GM12878 (cell line): ENCODE data around the gene ATXN1. TPM values are rescaled to one million over a fixed set of nuclear protein-coding genes. Genes with fewer than 3 reads are reported as not detected.

Source experiments
- ATAC-seq: fragments of 200-7000 bp; cut with Tn5 transposase; 3 replicates; pipeline ENCODE4 v1.9.1; 2020; ENCODE audit warnings: mild to moderate bottlenecking, moderate library complexity
- BruUV-seq: library from RNA; stranded (reverse); fragments of 400-500 nt; replicated peaks from 2 replicates; lab custom pipeline; 2021; lab: Mats Ljungman, UMichigan
- CTCF ChIA-PET: fragments of 300-600 bp; sonication (Branson Sonifier 250); formaldehyde crosslinking; extraction: SDS; loops from one replicate; lab custom pipeline; 2021; ENCODE audit warnings: inconsistent platforms; lab: Yijun Ruan, JAX
- POLR2A ChIA-PET: fragments of 350-600 bp; formaldehyde crosslinking; extraction: SDS; loops from one replicate; lab custom pipeline; 2021; ENCODE audit warnings: inconsistent platforms; lab: Charles Lee
- RAD21 ChIA-PET: fragments of 300-600 bp; sonication (Branson Sonifier 250); formaldehyde crosslinking; loops from one replicate; lab custom pipeline; 2023; ENCODE audit warnings: antibody characterized with exemption; ENCODE audit not compliant: unreplicated experiment; lab: Charles Lee
- SMC1A ChIA-PET: fragments of 300-600 bp; sonication (Branson Sonifier 250); formaldehyde crosslinking; loops from one replicate; lab custom pipeline; 2023; ENCODE audit not compliant: unreplicated experiment, uncharacterized antibody; lab: Charles Lee
- DNase-seq: peaks from one replicate; pipeline ENCODE4 v3.0.0-alpha.2; 2011; ENCODE audit warnings: low read depth, low spot score
- FAIRE-seq: peaks from 3 replicates; lab custom pipeline; 2011; peaks lifted over from hg19 to GRCh38; lab: Jason Lieb, UNC
- H2AFZ ChIP-seq: 2 replicates; pipeline ENCODE4 v1.6.0; 2011; ENCODE audit warnings: low read depth, low read length, control low read depth; ENCODE audit not compliant: control insufficient read depth
- H3K27ac ChIP-seq: 2 replicates; pipeline ENCODE4 v1.5.1; 2011; ENCODE audit warnings: control low read depth; ENCODE audit not compliant: control insufficient read depth, insufficient read depth
- H3K27me3 ChIP-seq, 2 experiments: replicated peaks in 1 of 2; 2 replicates each; pipeline versions ENCODE4 v1.6.0 to v1.6.1; 2011; ENCODE audit warnings: low read length in 1 of 2; ENCODE audit not compliant: control insufficient read depth in 2 of 2, insufficient read depth in 2 of 2
- H3K36me3 ChIP-seq, 2 experiments: 2 replicates each; pipeline ENCODE4 v1.5.1; 2011; ENCODE audit warnings: low read length in 1 of 2; ENCODE audit not compliant: control insufficient read depth in 2 of 2, insufficient read depth in 2 of 2
- H3K4me1 ChIP-seq: 2 replicates; pipeline ENCODE4 v1.6.1; 2011; ENCODE audit warnings: mild to moderate bottlenecking, low read length, moderate library complexity, mixed read lengths; ENCODE audit not compliant: control insufficient read depth, insufficient read depth
- H3K4me2 ChIP-seq: 2 replicates; pipeline ENCODE4 v1.6.0; 2011; ENCODE audit warnings: control low read depth; ENCODE audit not compliant: control insufficient read depth, insufficient read depth
- H3K4me3 ChIP-seq: fragments of 200-600 bp; sonication (generic); 2 replicates; pipeline ENCODE4 v1.5.1; 2016
- H3K79me2 ChIP-seq: 2 replicates; pipeline ENCODE4 v1.6.0; 2011; ENCODE audit warnings: low read length; ENCODE audit not compliant: control insufficient read depth, insufficient read depth
- H3K9ac ChIP-seq: 2 replicates; pipeline ENCODE4 v1.8.0; 2011; ENCODE audit warnings: low read length, control low read depth, mixed read lengths; ENCODE audit not compliant: control insufficient read depth, insufficient read depth
- H3K9me3 ChIP-seq: replicated peaks from 3 replicates; pipeline ENCODE4 v1.5.1; 2011; ENCODE audit warnings: mild to moderate bottlenecking, low read length; ENCODE audit not compliant: control insufficient read depth, insufficient read depth
- H4K20me1 ChIP-seq: 2 replicates; pipeline ENCODE4 v1.6.0; 2011; ENCODE audit not compliant: control insufficient read depth, insufficient read depth
- CBX3 ChIP-seq: fragments of 200-600 bp; sonication (generic); IDR thresholded peaks from 2 replicates; pipeline ENCODE4 v1.6.1; 2016; ENCODE audit warnings: low read depth, borderline replicate concordance
- CHD4 ChIP-seq: fragments of 200-600 bp; sonication (generic); IDR thresholded peaks from 2 replicates; pipeline ENCODE4 v1.6.1; 2016; ENCODE audit warnings: mild to moderate bottlenecking
- IKZF1 ChIP-seq: fragments of 450-650 bp; conservative IDR thresholded peaks from 2 replicates; pipeline ENCODE4 v1.6.1; 2017; ENCODE audit warnings: antibody characterized with exemption, mild to moderate bottlenecking
- RELA ChIP-seq: fragments of 450-650 bp; IDR thresholded peaks from 2 replicates; pipeline ENCODE4 v1.8.0; 2014; ENCODE audit warnings: borderline replicate concordance; ENCODE audit not compliant: partially characterized antibody
- SIX5 ChIP-seq: IDR thresholded peaks from 2 replicates; pipeline ENCODE4 v1.6.1; 2011; ENCODE audit warnings: mild to moderate bottlenecking, low read depth, low read length, moderate library complexity; ENCODE audit not compliant: severe bottlenecking
- SUZ12 ChIP-seq: fragments of 200-600 bp; sonication (generic); IDR thresholded peaks from one replicate; pipeline ENCODE4 v1.6.1; 2018; ENCODE audit warnings: antibody characterized with exemption, mild to moderate bottlenecking; ENCODE audit not compliant: unreplicated experiment
- ZZZ3 ChIP-seq: IDR thresholded peaks from 2 replicates; pipeline ENCODE4 v1.6.1; 2011; ENCODE audit warnings: low read depth; ENCODE audit not compliant: control insufficient read depth, insufficient read length
- WGBS: methylation state at CpG from one replicate; pipeline ENCODE4 v1.1.6; 2016; ENCODE audit warnings: low lambda C conversion rate; ENCODE audit not compliant: insufficient replicate concordance, insufficient coverage; ENCODE audit errors: missing lambda C conversion rate; 5-methylcytosine and 5-hydroxymethylcytosine counted together
- in situ Hi-C: fragments of 300-500 bp; cut with MboI; formaldehyde crosslinking; loops from 9 replicates; pipeline ENCODE4 v1.14.3; 2018; ENCODE audit warnings: mixed read lengths
- intact Hi-C: fragments of 100-400 bp; cut with micrococcal nuclease; formaldehyde crosslinking; loops from one replicate; pipeline ENCODE4 v1.14.2; 2022; ENCODE audit not compliant: unreplicated experiment
- polyA plus RNA-seq, 11 experiments: library from polyadenylated mRNA; depleted of rRNA in 4 of 11; unstranded in 6 of 11; stranded (reverse) in 5 of 11; fragments of >200 nt; fragmentation: Nextera tagmentation in 4 of 11; fragmentation: Illumina TruSeq in 1 of 11; extraction: Ambion mirVana in 4 of 11; extraction: Trizol in 1 of 11; gene quantifications; 1 replicate in 1 of 11; 2 replicates in 10 of 11; pipeline versions ENCODE4 v1.2.1 to v1.2.3, GENCODE V29; 2011 to 2016; ENCODE audit warnings: inconsistent platforms in 2 of 11, missing spikeins in 2 of 11, low read depth in 1 of 11
- total RNA-seq, 4 experiments: library from RNA; depleted of rRNA in 3 of 4; stranded (reverse); fragments of >200 nt in 3 of 4; fragmentation: Illumina TruSeq in 1 of 4; extraction: Trizol in 1 of 4; gene quantifications; 2 replicates each; pipeline versions ENCODE4 v1.2.1 to v1.2.3, GENCODE V29; 2013 to 2021
- TF ChIP-seq, protein P1 (sequence below): fragments of 450-650 bp; IDR thresholded peaks from 2 replicates; pipeline ENCODE4 v1.6.1; 2014; ENCODE audit warnings: mild to moderate bottlenecking
- TF ChIP-seq, protein P2 (sequence below): IDR thresholded peaks from 2 replicates; pipeline ENCODE4 v1.6.1; 2011; ENCODE audit warnings: mild to moderate bottlenecking, low read depth, low read length, moderate library complexity; ENCODE audit not compliant: insufficient replicate concordance
- TF ChIP-seq, protein P3 (sequence below): fragments of 450-650 bp; conservative IDR thresholded peaks from 2 replicates; pipeline ENCODE4 v1.6.1; 2017; ENCODE audit warnings: mild to moderate bottlenecking, moderate library complexity
- TF ChIP-seq, protein P4 (sequence below): IDR thresholded peaks from 2 replicates; pipeline ENCODE4 v1.6.1; 2011; ENCODE audit warnings: borderline replicate concordance, low read depth, mild to moderate bottlenecking, moderate library complexity, low read length; ENCODE audit not compliant: insufficient read depth, poor library complexity, severe bottlenecking

Gene ATXN1
- total and polyA plus RNA-seq, 10 of the 15 experiments (the other 5 are each of a cell fraction or from before 2014, with no cell fraction given) = 12.2 to 51.2 (median 20.5) TPM

DNA sequence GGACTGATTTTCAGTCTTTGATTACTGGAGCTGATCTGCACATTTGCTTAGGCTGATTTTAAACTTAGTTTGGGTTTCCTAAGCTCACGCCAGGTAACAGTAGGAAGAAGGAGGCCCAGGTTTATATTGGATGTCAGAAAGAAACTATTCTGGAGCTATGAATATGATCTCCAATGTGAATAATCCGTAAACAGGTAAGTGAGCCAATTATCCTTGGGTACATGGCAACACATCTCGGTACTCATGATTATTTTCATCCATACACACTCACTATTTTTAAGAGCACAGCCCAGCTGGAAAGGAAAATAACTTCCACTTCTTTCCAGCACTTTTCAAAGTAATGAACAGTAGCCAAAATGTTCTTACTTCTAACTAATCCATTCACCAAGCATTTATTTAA, 7.0 kb downstream of the ATXN1 start:
- RAD21 ChIA-PET = interaction anchor here (0.9 to 1.0 kb wide), 2 partner anchors 83 to 422 kb away, joined by 3 read pairs; no protein-coding TSS in a partner anchor
- peaks cover 1 to 7% of the 10 kb centered on the region in 2 experiments for H3K36me3 ChIP-seq

More for the DNA sequence above, 7.0 kb downstream of the ATXN1 start:
- SMC1A ChIA-PET = interaction anchor here (0.7 to 3.0 kb wide), 8 partner anchors 9 to 423 kb away, joined by 3 to 14 read pairs (median 4); no protein-coding TSS in a partner anchor
- in situ Hi-C loops (no loop called here), intact Hi-C loops (no loop called here)
- no peak overlapping the region for H3K4me2 ChIP-seq
- no TSS peak for BruUV-seq
- H3K4me3 ChIP-seq = no peak overlapping the region
- no peaks in the 10 kb centered on the region for H3K27me3 ChIP-seq
- CTCF ChIA-PET = interaction anchor here (1.2 to 2.6 kb wide), 6 partner anchors 9 to 243 kb away, joined by 3 to 9 read pairs (median 4); no protein-coding TSS in a partner anchor
- POLR2A ChIA-PET = interaction anchor here (1.6 kb wide), 1 partner anchor 9 kb away, joined by 6 read pairs; no protein-coding TSS in a partner anchor
- FAIRE-seq (no peak), ATAC-seq (no peak), DNase-seq (no peak)
- TF ChIP-seq CHD4 (no peak), SUZ12 (no peak), CBX3 (no peak), ZZZ3 (no peak), SIX5 (no peak), IKZF1 (no peak), RELA (no peak)
- TF ChIP-seq, protein P1, sequence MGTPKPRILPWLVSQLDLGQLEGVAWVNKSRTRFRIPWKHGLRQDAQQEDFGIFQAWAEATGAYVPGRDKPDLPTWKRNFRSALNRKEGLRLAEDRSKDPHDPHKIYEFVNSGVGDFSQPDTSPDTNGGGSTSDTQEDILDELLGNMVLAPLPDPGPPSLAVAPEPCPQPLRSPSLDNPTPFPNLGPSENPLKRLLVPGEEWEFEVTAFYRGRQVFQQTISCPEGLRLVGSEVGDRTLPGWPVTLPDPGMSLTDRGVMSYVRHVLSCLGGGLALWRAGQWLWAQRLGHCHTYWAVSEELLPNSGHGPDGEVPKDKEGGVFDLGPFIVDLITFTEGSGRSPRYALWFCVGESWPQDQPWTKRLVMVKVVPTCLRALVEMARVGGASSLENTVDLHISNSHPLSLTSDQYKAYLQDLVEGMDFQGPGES = no peak
- TF ChIP-seq, protein P2, sequence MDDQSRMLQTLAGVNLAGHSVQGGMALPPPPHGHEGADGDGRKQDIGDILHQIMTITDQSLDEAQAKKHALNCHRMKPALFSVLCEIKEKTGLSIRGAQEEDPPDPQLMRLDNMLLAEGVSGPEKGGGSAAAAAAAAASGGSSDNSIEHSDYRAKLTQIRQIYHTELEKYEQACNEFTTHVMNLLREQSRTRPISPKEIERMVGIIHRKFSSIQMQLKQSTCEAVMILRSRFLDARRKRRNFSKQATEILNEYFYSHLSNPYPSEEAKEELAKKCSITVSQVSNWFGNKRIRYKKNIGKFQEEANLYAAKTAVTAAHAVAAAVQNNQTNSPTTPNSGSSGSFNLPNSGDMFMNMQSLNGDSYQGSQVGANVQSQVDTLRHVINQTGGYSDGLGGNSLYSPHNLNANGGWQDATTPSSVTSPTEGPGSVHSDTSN = no peak
- TF ChIP-seq, protein P3, sequence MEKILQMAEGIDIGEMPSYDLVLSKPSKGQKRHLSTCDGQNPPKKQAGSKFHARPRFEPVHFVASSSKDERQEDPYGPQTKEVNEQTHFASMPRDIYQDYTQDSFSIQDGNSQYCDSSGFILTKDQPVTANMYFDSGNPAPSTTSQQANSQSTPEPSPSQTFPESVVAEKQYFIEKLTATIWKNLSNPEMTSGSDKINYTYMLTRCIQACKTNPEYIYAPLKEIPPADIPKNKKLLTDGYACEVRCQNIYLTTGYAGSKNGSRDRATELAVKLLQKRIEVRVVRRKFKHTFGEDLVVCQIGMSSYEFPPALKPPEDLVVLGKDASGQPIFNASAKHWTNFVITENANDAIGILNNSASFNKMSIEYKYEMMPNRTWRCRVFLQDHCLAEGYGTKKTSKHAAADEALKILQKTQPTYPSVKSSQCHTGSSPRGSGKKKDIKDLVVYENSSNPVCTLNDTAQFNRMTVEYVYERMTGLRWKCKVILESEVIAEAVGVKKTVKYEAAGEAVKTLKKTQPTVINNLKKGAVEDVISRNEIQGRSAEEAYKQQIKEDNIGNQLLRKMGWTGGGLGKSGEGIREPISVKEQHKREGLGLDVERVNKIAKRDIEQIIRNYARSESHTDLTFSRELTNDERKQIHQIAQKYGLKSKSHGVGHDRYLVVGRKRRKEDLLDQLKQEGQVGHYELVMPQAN = no peak
- TF ChIP-seq, protein P4, sequence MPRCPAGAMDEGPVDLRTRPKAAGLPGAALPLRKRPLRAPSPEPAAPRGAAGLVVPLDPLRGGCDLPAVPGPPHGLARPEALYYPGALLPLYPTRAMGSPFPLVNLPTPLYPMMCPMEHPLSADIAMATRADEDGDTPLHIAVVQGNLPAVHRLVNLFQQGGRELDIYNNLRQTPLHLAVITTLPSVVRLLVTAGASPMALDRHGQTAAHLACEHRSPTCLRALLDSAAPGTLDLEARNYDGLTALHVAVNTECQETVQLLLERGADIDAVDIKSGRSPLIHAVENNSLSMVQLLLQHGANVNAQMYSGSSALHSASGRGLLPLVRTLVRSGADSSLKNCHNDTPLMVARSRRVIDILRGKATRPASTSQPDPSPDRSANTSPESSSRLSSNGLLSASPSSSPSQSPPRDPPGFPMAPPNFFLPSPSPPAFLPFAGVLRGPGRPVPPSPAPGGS = no peak
- no peak overlapping the region for H2AFZ ChIP-seq
- H3K9ac ChIP-seq = no peak overlapping the region
- H3K79me2 ChIP-seq = peaks cover 9% of the 10 kb centered on the region
- peaks cover 4% of the 10 kb centered on the region; the same call in 1 of the 2 replicates for H3K4me1 ChIP-seq
- no peaks in the 10 kb centered on the region; the same call in 2 of the 3 replicates for H3K9me3 ChIP-seq
- WGBS = 92% methylated on average over 3 of the region's 3 CpGs
- peaks cover 5% of the 10 kb centered on the region; the same call in 1 of the 2 replicates for H4K20me1 ChIP-seq
- H3K27ac ChIP-seq = no peak overlapping the region
